ENCODE data around the gene MARK3. TPM values are rescaled to one million over a fixed set of nuclear protein-coding genes. Genes with fewer than 3 reads are reported as not detected.
A peak's percentile ranks its signal among the peaks of the same experiment; 100 is the strongest.

The MARK3 gene
- total RNA-seq, 1 donor from 2014 or later = 123 TPM

DNA sequence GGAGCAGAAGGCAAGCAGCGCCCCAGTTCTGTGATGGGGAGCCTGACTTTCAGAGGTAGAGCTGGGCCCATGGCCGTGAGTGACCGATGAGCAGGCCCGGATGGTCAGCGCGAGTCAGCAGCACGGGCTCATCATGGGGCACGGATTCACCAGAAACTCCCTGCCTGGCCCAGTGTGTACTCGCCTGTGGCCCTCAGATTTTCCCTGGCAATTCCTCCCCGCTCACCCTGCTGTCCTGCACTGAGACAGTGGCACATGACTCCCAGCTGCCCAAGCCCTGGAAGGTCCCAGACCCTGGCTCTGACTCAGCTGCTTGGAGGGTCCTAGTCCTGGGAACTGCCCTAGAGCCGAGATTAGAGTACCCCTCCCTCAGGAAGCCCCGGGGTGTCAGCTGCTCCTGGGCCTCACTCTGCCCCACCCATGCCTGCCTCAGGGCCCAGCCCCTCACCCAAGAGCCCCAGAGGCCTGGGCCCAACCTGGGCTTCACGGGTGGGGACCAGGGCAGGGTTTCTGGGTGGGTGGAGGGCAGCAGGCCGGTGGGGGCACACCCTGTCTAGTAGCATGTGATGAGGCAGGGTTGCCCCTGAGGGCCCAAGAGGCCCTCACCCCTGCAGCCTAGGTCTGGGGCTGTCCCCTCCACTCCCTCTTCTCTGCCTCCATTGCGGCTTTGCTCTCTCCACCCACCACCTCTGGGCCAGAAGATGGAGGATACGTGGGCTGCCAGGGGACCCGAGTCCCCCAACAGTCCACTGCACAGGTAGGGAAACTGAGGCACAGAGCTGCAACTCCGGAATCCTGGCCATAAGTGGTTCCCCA, 152.2 kb downstream of the MARK3 start:
- intact Hi-C loops (cut with DNase I) = no loop called here
- DNase-seq (ENCODE audit: missing footprints) = peak; percentile 60
- ATAC-seq = no peak

DNA sequence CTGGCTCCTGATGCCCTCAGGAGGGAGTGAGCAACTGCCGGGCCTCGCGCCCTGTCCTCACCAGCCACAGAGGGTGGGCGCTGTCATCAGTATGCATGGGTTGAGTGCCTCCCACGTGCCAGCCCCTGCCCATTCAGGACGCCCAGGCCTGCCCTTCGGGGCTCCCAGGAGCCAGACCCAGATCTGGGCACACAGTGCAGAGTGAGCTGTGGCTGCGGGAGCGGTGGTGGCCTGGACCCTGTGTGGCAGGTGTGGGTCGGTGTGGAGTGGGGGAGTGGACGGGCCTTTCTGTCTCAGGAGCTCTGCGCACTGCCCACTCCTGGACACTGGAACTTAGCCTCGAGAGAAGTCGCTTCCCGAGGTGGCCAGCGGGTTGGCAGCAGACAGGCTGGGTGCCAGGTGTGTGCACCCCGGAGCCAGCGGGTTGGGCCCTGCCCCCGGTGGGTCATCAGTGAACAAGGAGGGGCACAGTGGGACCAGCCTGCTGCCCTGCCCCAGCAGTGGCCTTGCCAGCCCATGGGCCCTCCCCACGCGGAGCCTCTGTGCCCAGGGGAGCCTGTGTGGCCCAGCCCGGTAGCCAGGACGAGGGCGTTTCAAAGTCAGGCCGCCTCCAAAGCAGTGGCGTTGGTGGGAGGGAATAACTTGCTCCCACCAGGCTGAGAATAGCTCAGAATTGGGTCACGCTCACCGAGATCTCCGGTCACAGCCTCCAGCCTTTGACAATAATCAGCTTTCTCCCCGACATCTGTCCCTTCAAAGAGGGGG, 153.3 kb downstream of the MARK3 start:
- peak; percentile 32 for ATAC-seq
- intact Hi-C loops (cut with DNase I) = no loop called here
- peak; percentile 72 for DNase-seq (ENCODE audit: missing footprints)

DNA sequence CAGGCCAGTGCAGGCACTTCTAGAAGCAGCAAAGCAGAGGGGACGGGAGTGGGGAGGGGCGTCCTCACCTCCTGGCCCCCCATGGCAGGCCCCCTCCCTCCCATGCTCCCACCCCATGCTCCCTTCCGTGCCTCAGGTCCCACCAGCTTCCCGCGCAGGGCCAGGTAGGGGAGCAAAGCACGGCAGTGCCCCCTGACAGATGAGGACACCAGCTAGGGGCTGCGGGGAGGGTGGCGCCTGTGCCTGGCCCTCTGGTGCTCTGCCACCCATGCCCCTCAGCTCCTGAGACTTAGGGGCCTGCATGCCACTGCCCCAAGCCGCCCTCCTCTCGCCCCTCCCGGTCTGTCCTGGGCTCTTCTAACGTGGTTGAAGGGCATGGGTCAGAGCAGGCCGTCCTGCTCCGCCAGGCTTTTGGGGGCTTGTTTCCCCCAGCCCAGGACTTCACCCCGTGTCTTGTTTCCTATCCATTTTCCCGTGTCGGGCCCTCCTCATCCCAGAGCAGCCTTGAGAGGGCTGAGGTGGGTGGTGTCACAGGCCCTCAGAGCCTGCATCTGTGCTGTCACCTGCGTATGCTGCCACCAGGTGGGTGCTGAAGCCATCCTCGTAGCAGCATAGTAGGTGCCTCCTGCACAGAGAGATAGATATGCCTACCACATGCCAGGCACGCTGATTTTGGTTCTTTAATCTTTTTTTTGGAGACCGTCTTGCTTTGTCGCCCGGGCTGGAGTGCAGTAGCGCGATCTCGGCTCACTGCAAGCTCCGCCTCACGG, 154.0 kb downstream of the MARK3 start:
- DNase-seq (ENCODE audit: missing footprints) (peak; percentile 53), ATAC-seq (no peak)

DNA sequence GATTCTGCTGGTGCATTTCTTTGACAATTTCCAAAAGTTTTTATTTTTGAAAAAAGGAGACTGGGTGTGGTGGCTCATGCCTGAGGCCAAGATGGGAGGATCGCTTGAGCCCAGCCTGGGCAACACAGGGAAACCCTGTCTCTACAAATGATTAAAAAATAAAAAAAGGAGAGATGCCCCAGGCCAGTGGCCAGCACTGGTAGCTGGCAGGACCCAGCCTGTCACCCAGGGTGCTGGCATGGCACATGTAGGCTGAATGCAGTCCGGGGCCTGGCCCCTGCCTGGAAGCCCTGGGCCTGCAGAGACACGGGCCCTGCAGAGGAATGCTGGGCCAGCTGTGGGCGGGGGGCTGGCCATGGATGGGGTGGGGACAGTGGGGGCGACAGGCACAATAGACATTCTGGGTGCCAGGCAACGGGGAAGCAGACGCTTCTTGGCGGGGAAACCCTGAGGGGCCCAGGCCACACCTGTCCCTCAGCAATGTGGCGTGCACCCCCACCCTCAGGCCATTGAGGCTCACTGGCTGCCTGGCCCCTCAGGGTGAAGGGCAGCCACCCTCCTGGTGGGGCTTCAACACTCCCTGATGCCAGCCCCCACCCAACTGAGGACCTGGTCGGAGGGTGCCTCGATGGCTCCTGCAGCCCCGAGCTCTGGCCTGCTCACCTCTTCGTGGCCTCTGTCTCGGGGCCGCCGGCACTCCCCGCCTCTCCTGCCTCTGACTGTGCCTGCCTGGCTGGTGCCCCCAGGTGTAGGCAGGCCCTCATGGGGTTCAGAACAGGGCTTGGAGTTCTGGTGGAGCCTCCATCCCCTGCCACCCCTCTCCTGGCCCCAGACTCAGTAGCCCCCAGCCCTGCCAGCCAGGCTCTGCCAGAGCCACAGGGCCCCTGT, 155.8 kb downstream of the MARK3 start:
- no peak for ATAC-seq
- intact Hi-C loops (cut with DNase I) = no loop called here
- DNase-seq (ENCODE audit: missing footprints) = peak; percentile 56

More for the DNA sequence above, 154.0 kb downstream of the MARK3 start:
- intact Hi-C loops (cut with DNase I) = no loop called here

DNA sequence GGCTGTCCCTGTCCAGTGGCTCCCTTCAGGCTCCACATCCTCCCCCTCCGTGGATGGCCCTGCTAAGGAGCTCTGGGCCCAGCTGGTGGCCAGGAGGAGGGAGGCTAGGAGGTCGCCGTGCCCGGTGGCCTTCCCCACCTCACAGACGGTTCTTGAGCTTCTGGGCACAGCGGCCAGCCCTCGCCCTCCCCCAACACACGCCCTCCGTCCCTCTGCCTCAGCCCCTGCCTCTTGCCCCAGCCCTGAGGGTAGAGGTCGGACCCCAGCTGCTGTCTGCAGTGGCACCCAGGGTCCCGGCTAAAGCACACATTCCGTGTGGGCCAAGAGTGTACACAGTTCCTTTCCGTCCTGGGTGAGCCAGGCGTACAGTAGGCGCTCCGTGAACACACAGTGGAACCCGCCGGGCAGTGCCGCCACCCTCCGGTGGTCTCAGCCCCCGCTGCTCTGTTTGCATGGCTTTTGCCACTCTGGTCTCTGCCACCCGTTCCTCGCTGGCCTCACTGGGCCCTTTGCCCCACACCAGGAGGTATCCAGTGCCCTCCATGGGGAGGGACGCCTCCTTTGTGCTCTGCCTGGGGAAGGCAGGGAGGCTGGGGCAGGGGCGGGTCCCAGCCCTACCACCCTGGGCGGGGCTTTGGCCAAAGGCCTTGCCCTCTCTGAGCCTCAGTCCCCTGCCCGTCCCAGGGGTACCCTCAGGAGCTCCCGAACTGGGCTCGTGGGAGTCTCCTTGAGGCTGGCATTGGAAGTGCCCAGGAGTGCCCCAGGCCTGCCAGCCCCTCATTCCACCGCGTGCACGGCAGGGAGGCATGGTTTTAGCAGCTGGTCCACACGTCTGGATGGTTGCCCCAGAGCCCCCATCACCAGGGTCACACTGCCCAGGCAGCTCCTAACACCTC, 156.7 kb downstream of the MARK3 start:
- DNase-seq (ENCODE audit: missing footprints) (peak; percentile 59), ATAC-seq (no peak)
- intact Hi-C loops (cut with DNase I) = no loop called here

DNA sequence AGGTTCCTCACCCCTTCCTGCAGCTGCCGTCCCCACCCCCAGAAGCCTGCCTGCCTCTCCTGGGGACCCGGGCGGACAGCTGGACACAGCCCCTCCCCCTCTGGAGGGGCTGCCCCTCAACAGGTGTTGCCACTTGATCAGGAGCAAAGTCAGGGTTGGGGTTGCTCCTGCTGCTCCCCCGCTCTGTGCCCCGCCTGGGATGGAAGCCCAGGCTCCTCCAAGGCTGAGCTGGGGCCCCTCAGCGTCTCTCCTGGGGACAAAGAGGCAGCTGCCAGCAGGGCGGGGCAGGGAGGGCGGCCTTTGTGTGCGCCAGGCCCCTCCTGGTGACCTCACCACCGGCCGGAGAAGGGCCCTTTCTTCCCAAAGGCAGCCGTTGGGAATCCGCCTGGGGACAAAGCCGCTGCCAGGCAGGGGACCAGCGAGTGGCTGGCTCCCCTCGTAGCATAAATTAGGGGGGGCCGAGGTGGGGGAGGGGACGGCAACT, 157.4 kb downstream of the MARK3 start:
- peak; percentile 79 for DNase-seq (ENCODE audit: missing footprints)
- ATAC-seq = peak; percentile 35
- intact Hi-C loops (cut with DNase I) = no loop called here

DNA sequence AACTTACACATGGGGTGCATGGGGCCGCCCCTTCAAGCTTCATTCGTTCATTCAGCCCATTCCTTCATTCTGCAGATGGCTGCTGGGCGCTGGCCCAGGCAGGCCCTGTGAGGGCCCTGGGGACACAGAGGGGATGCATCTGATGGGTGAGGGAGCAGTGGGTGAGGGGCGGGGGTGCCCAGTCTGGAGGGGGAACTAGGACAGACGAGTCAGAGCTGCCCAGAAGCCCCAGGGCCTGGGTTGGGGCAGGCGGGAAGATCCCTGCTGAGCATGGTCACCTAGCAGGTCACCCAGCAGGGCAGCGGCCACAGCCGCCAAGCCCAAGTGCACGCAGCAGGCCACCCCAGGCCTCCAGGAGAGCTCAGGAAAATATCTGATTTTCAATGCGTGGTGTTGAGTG, 157.9 kb downstream of the MARK3 start:
- intact Hi-C loops (cut with DNase I) = no loop called here
- no peak for ATAC-seq

DNA sequence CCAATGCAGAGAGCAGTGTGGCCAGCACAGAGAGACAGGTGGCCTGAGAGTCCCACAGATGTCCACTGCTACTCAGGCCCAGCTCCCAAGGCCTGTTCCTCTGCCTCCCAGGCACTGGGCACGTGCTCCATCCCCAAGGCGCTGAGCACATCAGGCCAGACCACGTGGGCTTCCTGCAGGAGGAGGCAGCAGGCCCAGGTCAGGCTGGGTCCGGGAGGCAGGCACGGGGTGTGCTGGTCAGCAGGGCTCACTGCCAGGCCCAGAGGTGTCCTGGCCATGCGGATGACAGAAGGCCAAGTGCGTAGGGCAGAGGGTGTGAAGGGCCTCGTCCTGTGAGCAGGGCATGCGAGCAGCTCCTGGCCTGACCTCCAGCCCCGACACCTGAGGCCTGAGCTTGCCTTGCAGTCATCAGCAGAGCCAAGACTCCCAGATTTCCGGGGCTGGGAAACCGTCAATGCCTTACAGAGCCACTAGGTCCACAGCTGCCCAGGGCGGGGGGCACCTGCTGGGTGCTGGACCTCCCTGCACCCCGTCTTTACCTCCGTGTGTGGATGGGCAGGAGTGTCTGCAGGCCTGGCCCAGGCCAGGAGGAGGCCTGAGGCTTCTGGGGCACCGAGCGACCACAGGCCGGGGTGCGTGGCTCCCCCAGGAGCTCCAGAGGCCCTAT, 158.6 kb downstream of the MARK3 start:
- DNase-seq (ENCODE audit: missing footprints) = peak; percentile 63
- intact Hi-C loops (cut with DNase I) = no loop called here
- ATAC-seq = no peak

More for the DNA sequence above, 157.9 kb downstream of the MARK3 start:
- peak; percentile 21 for DNase-seq (ENCODE audit: missing footprints)

DNA sequence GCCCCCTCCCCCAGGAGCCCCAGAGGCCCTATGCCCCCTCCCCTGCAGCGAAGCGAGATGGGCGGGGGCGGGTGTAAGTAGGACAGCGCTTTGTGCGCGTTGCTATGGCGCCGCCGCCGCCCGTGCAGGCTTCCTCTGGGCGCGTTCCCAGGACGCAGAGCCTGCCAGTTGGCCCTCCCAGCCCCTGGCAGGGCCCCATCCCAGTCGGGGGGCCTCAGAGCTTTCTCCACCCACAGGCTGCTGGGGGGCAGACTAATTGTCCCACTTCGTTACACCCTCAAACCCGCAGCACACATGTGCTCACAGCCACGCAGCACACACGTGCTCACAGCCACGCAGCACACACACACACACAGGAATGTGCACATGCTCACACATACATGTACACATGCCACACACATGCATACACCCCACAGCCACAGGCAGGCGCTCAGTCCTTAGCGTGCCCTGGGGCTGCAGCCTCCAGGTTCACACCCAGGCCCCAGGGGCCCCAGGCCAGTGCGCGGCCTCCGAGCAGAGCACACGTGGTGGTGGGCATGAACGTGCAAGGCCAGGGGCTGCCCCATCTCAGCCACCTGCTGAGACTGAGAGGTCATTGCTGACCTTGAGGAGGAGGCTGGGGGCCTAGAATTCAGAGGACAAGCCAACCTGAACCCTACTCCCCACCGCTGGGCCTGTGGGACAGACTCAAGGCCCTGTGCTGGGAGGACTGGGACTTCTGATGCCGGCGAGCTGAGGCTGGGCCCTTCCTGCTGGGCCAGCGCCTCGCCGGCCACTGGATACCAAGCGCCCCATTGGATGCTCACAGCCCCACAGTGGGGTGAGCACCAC, 159.4 kb downstream of the MARK3 start:
- peak; percentile 15 for ATAC-seq
- intact Hi-C loops (cut with DNase I) = no loop called here
- peak; percentile 73 for DNase-seq (ENCODE audit: missing footprints)

DNA sequence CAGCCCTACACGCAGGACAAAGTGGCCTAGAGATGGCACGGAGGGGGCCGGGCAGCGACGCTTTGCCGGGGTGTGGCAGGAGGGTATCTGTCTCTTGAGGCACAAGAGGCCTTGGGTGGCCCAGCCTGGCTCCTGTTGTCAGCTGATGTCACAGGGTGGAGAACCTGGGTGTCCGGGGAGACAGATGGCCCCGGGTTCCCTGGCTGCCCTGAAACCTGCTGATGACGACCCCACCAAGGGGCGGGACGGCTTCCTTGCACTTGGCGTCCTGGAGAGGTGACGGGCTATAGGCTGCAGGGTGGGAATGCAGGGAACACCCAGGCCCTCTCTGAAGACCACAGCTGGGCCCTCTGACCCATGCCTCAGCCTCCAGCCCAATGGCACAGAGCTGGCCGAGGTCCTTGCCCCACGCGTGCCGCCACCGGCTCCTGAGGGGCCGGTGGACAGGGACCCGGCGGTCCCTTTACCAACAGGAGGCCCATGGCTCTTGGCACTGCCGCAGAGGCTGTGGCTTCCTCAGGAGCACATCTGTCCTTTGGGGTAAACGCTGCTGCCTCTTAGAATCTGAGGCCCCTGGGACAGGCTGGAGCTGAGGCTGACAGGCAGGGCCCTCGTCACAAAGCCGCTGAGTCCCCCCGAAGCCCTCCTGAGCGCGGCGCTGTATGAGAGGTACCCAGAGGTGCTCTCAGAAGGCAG, 160.2 kb downstream of the MARK3 start:
- DNase-seq (ENCODE audit: missing footprints) = peak; percentile 66
- intact Hi-C loops (cut with DNase I) = no loop called here
- no peak for ATAC-seq

DNA sequence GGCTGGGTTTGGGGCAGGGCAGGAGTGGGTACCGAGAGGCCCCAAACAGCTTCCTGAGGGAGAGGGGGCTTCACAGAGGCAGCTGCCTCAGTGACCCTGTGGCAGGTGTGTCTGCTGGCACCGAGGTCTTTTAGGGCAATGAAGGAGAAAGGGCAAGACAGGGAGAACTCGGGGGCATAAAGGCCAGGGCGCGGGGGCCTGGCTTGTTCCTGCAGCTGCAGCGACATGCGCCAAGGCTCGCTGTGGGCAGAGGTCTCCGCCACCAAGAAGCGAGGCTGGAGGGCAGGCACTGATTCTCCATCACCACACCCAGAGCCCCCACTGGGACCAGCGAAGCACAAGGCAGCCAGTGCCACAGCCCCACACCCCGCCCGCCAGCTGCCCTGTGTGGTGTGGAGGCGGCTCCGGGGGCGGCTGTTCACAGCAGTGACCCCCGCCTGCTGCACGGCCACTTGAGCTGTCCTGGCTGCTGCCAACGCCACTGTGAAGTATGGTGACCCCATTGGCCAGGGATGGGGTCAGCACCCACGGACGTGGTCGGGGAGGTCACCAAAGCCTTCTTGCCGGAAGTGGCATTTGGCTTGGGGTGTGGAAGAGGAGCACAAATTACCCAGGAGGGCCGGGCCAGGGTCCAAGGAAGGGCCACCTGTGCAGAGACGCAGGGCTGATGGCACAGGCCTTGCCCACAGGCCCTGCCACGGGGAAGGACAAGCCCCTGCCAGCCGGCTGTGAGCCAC, 160.9 kb downstream of the MARK3 start:
- DNase-seq (ENCODE audit: missing footprints) = peak; percentile 67
- ATAC-seq = no peak
- intact Hi-C loops (cut with DNase I) = loop anchor here (1.0 to 2.0 kb wide), 2 partner anchors 27 to 46 kb away; no protein-coding TSS in a partner anchor

DNA sequence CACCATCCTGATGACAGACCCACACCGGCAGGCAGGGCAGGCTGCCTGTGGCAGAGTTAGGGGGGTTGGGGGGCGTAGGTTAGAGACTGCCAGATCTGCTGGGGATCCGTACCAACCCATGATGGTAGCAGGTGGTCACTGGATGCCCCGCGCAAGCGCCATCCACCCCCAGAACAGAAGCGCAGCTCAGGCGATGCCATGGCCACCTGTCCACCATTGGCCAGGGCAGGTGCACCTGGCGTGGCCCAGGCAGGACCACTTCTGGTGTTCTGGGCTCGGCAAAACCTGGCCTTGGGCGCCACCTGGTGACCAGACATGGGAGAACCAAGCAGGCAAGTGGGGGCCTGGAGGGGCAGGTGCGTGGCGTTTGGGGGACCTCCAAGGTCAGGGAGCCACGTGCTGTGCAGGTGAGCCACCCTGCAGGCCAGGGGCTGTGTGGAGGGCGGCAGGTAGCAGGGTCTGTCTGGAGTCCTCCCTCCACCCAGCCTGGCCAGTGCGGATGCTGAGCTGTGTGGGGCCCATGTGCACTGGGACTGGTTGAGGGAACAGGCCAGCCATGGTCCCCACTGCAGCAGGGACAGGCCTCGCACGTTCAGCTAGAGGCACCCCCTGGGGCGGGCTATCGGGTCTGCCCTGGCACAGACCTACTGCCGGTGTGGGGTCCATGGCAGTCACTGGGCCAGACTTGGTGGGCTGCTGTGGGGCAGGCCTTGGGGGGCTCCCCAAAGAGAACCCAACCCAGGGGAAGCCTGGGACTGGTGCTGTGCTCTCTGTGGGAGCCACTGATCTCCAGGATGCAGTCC, 161.6 kb downstream of the MARK3 start:
- intact Hi-C loops (cut with DNase I) = loop anchor here (1.0 to 2.0 kb wide), 2 partner anchors 28 to 47 kb away; no protein-coding TSS in a partner anchor
- ATAC-seq = no peak
- DNase-seq (ENCODE audit: missing footprints) = peak; percentile 89

DNA sequence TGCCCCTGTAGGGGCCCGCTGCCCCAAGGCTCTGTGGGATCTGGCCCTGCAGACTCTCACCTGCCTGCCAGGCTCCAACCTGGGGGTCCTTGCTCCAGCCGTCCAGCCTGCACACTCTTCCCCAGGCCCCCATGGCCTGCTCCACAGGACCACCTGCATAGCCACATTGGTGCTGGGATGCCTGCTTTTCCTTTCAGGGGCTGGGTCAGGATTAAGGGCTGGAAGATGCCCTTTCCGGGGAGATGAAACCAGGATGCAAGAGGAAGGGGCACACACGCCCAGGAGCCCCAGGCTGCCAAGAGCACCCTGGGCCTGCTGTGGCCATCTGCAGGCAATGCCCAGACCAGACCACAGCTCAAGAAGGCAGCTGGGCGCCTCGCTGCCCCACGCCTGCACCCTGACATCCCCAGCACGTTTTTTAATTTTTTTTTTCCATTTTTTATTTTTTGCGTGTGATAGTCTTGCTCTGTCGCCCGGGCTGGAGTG, 162.3 kb downstream of the MARK3 start:
- intact Hi-C loops (cut with DNase I) = loop anchor here (2.0 kb wide), 1 partner anchor 29 kb away; no protein-coding TSS in a partner anchor
- ATAC-seq (no peak), DNase-seq (ENCODE audit: missing footprints) (no peak)

Measured in Right ventricle myocardium inferior (tissue), 1 donor.